ENCODE results near the gene MS4A18.

DNA sequence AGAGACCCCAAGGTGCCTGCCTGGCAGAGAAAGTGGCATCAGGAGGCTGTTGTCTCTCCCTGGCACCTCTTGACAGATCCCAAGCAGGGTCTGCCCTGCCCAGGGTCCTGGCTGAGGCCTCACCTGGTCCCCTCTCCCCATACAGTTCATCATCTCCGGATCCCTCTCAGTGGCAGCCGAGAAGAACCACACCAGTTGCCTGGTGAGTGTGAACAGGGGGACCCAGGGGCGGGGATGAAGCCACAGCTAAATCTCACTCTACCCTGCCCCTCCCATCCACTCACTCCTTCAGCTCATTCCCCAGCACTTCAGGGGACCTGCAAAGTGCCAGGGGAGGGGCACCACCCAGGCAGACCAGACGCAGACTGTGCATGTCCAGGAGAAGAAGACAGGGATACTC, 46.6 kb downstream of the MS4A18 start:
- TF ChIP-seq PKNOX1 (IDR thresholded peaks at IDR 0.05) (no peak), SP1 (IDR thresholded peaks at IDR 0.05) (no peak), FOXK2 (IDR thresholded peaks at IDR 0.05) (no peak), NFRKB (IDR thresholded peaks at IDR 0.05) (no peak), SUZ12 (IDR thresholded peaks at IDR 0.05) (no peak), LEF1 (IDR thresholded peaks at IDR 0.05; ENCODE audit: borderline replicate concordance) (no peak), BHLHE40 (IDR thresholded peaks at IDR 0.05; ENCODE audit: borderline replicate concordance) (no peak), TARDBP (IDR thresholded peaks at IDR 0.05) (no peak)

Data from HEK293T (cell line).